Hindlimb muscle (tissue), 1 donor: ENCODE data around the gene LRRC75B. TPM values are rescaled to one million over a fixed set of nuclear protein-coding genes. Genes with fewer than 3 reads are reported as not detected.

ENCODE experiments used
- DNase-seq: peaks from one replicate; pipeline ENCODE4 v3.0.0-alpha.2; 2013
- polyA plus RNA-seq: library from polyadenylated mRNA; unstranded; fragments of 120-200 nt; gene quantifications from one replicate; pipeline ENCODE4 v1.2.1, GENCODE V29; 2013; ENCODE audit not compliant: insufficient read length

Gene LRRC75B
- polyA plus RNA-seq, 1 donor: 9.2 TPM

DNA sequence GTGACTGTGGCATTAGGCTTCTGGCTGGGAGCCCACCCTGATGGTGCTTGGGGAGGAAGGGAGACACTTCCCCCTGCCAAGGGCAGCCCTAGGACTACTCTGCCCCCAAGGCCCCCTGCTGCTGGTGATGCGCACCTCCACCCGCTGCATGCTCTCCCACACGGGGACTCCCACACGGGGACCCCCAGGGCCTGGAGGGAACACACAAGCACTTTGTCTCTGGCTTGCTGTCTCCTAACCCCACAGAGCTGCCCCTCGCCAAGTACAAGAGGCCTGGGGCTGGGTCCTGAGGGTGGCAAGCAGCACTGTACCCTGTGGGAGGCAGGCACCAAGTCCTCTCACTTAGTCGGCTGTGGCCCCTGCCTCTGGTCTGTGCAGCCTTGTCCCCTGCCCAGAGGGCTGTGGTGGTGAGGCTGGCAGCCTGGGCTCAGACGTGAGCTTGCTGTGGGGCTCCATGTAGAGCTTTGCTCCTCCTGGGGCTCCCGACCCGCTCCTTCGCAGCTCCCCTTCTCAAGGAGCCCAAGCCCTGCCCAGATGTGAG lies 7.9 kb downstream of the LRRC75B start:
- DNase-seq: no peak

DNA sequence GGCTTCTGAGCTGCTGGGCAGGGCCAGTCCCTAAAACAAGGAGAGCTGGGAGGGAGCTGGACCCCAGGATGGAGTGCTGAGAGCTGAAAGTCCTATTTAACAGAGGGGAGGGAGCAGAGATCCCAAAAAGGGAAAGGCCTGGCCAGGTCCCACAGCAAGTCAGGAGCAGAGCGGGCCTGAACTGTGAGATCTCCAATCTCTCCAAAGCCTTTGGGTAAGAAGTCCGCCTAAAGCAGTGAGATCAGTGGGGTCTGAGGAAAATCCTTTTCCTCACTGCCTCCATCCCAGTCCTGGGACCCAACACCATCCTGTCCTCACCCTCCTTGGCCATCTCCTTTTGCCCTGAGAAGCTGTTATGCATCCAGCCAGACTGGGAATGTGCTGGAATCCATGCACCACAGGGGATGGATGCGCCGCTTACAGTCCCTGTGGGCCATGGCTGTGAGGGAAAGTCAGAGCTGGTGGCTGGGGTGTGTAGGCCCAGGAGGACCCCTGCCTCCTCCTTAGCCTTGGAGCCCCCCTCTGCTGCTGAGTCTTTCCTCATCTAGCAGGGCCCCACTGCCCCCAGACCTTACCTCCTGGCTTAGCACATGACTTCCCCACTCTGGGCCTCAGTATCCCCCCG lies 8.6 kb downstream of the LRRC75B start:
- no peak for DNase-seq

DNA sequence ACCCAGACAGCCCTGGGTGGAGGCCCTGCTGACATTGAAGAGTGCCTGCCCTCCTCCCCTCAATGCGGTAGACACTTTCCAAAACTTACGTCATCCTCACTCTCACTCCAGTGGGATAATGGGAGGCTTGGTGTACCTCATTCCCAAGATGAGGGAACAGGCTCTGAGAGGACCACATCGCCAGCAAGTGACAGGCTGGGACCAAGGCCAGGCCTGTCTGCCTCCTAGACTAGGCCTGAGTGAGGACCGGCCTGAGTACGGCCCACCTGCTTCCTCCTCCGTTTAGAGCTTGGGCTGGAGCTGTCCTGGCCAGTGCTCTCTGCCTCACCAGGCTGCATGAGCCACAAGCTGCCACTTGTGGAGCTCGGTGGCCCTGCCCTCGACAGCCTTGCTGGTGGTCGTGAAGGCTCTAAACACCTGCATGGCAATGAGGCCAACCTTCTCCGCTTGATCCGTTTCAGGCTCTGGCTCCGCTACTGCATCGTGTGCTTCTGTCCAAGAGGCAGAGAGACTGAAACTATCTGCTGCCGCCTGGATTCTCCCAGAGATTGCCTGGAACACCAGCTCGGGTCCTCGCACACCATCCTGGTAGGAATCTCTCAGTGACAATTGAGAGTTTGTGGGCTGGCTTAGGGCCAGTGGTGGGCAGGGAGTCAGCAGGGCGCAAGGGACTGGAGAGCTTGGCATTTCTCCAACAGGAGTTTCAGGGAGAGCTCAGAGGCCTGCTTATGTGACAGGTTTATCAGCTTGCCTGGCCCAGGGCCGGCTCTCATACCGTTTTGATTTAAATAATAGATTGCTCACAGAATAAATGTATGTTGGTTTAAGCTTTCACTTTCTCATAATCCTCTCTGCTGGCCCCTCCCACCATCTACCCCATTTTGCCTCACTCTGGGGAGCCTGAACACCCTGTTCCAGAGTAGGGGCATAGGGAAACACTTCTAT lies 9.4 kb downstream of the LRRC75B start:
- DNase-seq: no peak

DNA sequence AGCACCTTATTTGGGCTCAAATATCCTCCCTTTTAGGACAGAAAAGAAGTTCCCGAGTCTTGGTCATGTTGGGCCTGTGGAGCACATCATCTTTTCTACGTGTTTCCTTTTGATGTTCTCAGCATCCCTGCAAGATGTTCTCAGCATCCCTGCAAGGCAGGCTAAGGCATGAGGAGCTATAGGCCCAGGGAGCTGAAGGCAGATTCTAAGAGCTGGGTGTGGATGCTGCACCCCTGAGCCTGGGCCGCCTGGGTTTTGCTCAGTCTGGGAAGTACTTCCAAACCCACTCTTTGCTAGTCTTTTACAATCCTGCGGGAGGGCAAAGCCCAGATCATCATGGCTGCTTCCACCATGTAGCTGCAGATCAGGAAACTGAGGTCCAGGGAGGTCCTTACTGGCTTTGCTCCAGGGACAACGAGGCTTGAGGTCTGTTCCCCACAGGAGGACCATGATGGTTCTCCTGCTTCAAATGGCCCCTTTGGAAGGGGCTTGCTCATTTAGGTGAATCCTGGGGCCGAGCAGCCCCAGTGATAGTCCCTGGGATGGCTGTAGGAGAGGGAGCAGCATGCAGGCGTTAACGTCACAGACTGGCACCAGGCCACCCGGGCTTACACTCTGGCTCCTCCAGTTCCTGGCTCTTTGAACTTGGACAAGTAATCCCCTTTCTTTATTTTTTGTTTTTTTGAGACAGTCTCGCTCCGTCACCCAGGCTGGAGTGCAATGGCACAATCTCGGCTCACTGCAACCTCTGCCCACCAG lies 10.6 kb downstream of the LRRC75B start:
- no peak for DNase-seq

DNA sequence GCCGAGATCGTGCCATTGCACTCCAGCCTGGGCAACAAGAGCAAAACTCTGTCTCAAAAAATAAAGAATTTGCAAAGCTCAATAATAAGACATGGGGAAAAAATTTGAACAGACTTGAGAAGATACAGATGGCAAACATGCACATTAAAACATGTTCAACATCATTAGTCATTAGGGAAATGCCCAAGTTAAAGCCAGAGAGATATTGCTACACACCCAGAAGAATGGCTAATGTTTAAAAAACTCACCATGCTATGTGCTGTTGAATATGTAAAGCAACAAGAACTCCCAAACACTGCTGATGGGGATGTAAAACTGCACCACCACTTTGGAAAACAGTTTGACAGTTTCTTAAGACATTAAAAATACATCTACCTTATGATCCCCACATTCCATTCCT lies 12.6 kb downstream of the LRRC75B start:
- DNase-seq: no peak

DNA sequence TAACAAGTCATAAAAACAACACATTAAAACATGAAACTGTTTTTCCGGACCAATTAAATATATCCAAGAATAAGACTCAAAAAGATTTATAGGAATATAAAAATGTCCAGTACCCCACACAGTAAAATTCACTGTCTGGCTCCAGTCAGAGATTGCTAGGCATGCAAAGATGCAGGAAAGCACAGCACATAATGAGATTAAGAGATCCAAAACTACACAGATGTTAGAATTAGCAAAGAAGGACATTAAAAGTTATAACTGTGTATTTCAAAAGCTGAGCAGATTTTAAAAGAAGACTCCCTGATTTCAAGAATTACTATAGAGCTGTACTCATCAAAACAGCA lies 13.6 kb downstream of the LRRC75B start:
- no peak for DNase-seq

DNA sequence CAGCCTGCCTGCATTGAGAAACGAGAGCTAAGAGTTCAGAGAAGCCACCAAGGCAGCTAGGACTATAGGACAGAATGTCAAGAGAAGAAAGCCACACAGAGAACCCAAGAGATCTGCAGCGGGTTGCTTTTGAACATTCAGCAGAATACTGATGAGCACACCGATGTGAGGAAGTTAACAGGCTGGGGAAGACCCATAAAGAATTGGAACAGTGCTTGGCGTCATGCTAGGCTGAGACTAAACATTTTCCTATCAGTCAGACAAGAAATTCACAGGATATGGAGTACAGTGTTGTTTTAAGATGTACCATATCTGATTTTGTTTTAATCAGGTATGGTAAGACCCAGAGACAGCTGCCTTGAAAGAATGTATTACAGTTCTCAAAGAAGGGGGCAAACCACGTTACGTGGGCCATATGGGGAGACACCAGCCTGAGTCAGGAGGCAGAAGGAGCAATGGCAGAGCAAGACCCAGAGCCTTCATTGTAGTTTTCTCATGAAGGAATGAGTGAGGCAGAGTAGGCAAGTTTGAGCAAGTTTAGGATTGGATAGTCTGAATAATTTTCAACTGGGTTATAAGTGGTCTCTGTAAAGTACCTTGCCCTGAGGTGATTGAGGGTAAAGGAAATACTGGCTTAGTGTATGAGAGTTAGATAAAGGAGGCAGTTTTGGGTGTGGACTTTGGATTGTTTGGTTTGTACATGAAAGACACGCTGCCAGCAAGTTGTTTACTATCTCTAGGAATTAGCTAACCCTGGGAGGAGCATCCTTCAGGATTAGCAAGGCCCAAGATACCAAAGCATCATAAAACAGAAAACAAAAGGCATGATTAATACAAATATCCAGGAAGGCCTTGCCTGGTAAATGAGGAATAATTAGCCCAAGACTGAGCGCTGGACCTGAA lies 14.3 kb downstream of the LRRC75B start:
- DNase-seq: no peak

DNA sequence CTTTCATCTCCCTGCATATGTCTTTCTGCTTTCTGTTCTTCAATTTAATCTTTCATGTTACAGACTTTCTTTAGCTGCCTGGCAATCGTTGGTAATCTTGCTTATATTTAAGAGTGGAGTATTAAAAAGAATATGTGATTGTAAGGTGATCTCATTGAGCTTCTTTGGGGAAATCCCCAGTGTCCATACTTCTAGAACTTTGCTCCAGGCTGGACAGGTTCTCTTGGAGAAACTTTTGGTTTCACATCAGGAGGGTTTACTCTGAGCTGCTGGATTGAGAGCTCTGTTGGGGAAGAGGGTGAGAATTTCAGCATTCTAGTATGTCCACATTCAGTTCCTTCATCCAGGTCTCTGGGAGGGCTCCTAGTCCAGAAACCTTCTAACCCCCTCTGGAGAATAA lies 16.1 kb downstream of the LRRC75B start:
- DNase-seq: no peak

DNA sequence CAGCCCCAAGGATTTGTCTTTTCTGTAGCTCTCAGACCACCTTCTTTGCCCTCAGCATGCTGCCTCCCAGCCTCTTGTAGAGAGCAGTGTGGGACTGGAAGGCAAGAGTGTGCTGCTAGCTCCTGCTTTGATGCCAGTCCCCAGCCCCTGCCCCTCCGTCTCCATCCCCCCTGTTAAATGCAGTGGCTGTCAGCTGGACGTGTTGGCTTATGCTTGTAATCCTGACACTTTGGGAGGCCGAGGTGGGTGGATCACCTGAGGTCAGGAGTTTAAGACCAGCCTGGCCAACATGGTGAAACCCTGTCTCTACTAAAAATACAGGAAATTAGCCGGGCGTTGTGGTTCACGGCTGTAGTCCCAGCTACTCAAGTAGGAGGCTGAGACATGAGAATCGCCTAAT lies 21.6 kb downstream of the LRRC75B start:
- DNase-seq: no peak

DNA sequence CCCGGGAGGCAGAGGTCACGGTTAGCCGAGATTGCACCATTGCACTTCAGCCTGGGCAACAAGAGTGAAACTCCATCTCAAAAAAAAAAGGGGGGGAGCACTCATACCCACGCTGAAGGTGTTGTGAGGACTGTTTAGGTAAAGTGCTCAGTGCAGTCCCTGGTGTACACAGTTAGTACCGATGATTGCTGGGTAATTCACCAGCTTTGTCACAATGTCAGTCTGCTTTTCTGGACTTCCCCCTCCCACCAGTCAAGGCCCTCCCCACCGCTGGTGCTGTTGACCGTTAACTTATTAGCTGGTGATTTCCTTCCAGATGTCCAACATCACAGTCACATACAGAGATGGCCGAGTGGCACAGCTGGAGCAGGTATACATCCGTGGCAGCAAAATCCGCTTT lies 25.2 kb downstream of the LRRC75B start:
- DNase-seq: no peak

DNA sequence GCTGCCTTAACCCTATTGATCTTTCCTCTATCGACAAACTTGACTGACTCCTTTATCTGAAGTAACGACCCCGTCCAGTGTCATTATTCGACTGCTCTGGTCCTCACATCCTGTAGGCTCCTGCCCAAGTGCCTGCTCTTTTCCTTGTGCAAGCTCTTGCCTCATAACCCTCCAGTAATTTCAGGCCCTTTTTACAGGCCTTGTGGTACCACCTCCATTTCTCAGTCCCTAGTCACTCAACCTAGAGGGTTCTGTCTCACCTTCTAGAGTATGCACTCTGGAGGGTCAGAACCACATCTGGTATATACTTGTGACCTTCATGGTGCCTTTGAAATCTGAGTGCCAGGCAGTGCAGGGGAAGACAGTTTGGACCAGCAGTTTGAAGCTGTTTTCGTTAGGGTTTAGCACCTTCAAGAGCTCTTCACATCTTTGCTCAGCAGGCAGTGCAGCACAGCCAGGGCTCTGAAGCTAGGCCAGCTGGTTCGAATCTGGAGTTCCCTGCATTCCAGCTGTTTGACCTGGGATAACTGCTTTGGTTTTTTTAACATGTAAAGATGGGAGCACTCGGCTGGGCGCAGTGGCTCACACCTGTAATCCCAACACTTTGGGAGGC lies 25.9 kb downstream of the LRRC75B start:
- no peak for DNase-seq

DNA sequence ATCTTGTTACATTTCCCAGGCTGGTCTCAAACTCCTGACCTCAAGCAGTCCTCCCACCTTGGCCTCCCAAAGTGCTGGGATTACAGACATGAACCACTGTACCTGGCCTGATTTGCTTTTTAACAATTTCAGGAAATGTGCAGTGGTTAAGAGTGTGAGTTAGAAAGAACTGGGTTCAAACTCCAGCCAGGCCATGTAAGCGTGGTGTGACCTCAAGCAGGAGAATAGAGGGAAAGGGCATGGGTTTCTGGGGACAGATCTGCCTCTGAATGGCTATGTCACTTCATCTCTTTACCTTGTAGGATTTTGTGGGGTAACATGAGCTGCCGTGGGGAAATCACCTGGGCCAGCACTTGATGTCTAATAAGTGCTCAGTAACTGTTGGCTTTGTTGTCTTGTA lies 27.8 kb downstream of the LRRC75B start:
- DNase-seq: no peak

DNA sequence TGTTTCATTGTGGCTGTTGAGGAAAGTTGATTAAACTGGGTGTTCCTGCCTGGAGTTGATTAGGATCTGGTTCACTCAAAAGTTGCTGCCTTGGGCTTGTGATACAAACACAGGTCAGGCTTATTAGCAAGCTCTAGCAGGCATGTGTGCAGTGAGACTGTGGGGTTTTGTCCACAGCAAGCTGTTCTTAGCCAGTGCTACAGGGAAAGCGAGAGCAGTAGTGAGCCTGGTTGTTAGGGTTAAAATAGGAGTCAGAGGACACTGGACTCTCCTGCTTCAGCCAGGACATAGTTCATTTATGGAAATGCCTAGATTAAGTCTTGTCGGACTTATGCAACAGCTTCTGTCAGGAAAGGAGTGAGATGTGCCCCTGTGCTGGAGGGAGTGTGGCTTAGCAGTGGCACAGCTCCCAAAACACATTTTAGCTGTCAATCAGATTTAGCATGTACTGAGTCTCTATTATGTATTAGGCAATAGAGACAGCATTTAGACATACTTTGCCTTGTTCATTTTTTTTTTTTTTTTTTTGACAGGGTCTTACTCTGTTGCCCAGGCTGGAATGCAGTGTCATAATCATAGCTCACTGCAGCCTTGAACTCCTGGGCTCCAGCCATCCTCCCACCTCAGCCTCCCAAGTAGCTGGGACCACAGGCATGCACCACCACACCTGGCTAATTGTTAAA lies 28.4 kb downstream of the LRRC75B start:
- DNase-seq: no peak

DNA sequence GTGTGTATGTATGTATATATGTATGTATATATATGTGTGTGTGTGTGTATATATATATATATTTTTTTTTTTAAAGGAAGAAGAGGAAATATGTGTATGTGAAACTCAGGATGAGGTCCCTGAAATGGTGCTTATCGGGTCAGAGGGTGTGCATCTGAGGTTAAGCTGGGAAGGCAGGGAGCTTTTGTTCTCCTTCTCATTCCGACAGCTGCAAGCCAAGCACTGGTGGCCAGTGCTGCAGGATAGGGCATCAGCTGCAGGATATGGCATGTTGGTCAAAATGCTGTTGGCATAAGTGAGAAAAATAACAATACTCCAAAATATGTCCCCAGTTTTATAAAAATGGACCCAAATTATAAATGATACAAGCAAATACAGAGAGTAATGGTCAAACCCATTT lies 29.6 kb downstream of the LRRC75B start:
- no peak for DNase-seq

DNA sequence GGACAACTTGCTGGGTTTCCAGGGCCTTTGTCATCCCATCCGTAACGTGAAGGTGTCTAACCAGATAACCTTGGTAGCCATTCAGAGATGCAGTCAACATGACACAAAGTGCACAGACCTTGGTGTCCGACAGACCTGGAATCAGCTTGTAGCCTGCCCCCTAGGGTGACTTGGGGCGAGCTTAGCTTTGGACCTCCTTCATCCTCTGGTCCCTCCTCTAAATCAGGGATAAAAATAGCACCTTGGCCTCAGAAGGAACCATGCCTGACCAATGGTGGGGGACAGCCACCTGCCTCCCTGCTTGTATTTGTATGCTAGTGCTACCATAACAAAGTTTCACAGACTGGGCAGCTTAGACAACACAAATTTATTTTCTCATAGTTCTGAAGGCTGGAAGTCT lies 33.4 kb downstream of the LRRC75B start:
- DNase-seq: no peak

DNA sequence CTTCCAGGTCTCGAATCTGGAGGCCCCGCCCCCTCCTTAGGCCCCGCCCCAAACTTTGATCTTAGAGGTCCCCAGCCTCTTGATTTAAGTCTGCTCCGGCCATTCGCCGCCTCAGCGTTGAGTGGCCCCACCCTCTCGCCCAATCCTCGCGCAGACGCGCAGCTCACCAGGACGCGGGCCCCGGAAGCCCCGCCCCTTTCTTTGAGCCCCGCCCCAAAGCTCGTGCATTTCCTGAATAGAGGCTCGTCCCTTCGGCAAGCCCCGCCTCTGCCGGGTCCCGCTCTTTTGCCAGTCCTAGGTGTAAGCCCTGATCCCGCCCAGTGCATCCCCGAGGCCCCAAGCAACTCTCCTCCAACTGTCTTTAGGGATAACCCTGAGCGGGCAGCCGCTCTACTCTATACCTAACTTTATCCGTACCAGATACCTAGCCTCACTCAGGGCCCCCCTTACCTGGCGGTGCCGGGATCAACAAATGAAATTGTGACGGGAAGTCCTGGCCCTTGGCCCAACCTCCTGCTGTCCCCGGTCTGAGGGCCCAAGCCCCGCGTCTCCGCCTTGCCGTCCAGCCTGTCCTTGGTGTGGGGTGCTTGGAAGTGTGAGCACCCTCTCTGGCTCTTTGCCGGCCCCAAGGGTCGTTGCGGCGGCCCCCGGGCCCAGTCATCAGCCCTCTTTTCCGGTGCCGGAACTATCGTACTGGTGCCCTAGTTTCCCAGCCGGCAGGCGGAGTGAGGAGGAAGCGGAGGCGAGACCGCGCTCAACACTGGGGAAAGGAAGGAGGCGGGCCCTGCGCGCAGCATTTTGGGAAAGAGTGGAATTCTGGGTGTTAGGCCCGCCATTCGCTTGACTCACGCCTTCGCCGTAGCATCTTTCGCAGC lies 37.5 kb downstream of the LRRC75B start, which contains the start of gene SNRPD3:
TSS of gene SNRPD3 (plus strand) at position 835 of the 875 bp plus-strand sequence. CDS start 1,676 bp downstream, outside the sequence.
- peak; percentile 99 for DNase-seq

DNA sequence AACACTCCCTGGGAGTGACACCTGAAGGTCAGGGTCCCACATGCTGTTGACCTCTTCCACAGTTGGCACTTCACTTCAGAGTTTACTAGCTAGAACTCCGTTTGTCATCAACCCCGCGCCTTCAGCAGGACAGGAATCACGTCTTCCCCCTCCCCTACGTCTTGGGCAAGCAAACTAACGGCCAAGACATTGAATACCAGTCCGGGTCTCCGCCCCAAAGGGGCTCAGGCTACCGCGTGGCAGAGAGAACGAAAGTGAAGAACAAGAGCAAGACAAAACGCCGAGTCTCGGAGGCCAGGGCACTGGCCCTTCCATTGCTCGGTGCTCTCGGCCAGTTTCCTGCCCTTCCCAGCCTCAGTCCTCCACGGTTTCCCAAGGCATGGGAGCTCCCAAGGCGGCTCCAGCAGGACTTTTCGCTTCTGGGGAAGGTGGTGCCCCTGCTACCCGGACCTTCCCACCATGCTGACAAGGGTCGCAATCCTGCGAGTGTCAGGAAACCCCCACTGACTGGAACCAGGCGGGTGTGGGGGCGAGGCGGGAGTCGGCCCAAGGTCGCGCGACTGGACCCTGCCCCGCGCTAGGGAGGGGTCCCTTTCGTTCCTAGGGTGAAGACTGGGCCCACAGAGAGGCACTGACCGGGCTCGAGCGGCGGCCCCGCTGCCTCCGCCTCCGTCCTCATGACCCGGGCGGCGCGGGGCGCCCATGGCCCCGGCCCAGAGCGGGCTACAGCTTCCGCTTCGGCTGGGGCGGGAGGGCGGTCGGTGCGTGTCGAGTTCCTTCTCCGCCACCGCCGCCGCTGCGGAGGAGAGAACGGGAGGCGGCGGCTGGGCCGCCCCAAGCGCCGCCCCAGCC lies 38.3 kb downstream of the LRRC75B start, which contains the start of gene GUCD1:
TSS of gene GUCD1 (minus strand) at position 826 of the 852 bp plus-strand sequence. CDS start at position 679, 147 bp downstream.
- peak; percentile 47 for DNase-seq

DNA sequence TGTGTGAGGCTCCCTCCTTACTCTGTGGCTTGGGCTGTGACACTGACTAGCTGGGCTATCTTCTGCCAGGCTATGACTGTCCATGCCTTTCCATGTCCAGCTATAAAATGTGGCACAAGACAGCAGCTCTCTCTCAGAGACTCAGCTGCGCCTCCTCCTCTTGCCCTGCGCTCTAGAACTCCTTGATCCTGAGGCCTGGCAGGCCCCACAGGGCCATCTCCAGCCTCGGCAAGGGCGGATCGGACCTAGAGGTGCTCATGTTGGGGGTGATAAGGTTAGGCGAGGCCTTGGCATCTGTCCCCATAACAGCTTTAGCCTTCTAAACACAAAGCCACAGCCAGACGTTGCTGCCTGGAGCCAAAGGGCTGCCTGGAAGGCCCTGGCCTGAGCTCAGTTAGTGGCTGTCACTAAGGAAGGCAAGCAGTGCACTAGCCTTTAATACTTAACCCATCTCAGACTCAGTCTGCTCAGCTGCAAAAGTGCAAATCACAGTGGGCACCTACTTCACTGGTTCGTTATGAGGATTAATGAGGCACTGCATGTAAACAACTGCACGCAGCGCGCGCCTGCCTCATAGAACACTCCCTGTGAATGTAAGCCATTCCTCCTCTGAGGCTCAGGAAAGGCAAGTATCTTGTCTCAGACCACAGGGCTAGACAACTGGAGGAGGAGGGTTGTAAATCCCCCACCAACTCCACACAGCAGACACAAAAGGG lies 39.1 kb downstream of the LRRC75B start:
- peak; percentile 22 for DNase-seq
